HepG2 (cell line): ENCODE measurements around the gene KANSL3. TPM values are rescaled to one million over a fixed set of nuclear protein-coding genes. Genes with fewer than 3 reads are reported as not detected.

Experiments used
- AFF4 ChIP-seq: sonication (generic); formaldehyde crosslinking; IDR thresholded peaks from 2 replicates; pipeline ENCODE4 v1.4.0; 2020; ENCODE audit warnings: missing genetic modification reagents
- ARNT ChIP-seq: fragments of 450-650 bp; IDR thresholded peaks from 2 replicates; pipeline ENCODE4 v1.6.1; 2017
- CENPX ChIP-seq: sonication (generic); formaldehyde crosslinking; IDR thresholded peaks from 2 replicates; pipeline ENCODE4 v1.9.0; 2021; ENCODE audit warnings: mild to moderate bottlenecking, missing genetic modification reagents, moderate library complexity
- E2F2 ChIP-seq: sonication (generic); formaldehyde crosslinking; IDR thresholded peaks from 2 replicates; pipeline ENCODE4 v1.4.0; 2020; ENCODE audit warnings: missing genetic modification reagents, borderline replicate concordance
- MYC ChIP-seq: sonication (generic); formaldehyde crosslinking; IDR thresholded peaks from 2 replicates; pipeline ENCODE4 v1.9.0; 2021; ENCODE audit warnings: missing genetic modification reagents, borderline replicate concordance
- NFIC ChIP-seq: IDR thresholded peaks from 2 replicates; pipeline ENCODE4 v1.6.1; 2012; ENCODE audit warnings: mild to moderate bottlenecking, low read length, inconsistent platforms
- NFRKB ChIP-seq: fragments of 450-650 bp; IDR thresholded peaks from 2 replicates; pipeline ENCODE4 v1.6.1; 2017
- PAXIP1 ChIP-seq: sonication (generic); formaldehyde crosslinking; conservative IDR thresholded peaks from 2 replicates; pipeline ENCODE4 v1.4.0; 2020; ENCODE audit warnings: mild to moderate bottlenecking, missing genetic modification reagents, moderate library complexity
- PBX2 ChIP-seq: IDR thresholded peaks from 2 replicates; pipeline ENCODE4 v1.6.1; 2016; ENCODE audit warnings: control low read depth
- PHF8 ChIP-seq: sonication (generic); formaldehyde crosslinking; IDR thresholded peaks from 2 replicates; pipeline ENCODE4 v1.5.0; 2020; ENCODE audit warnings: missing genetic modification reagents
- SETDB1 ChIP-seq: sonication (generic); formaldehyde crosslinking; IDR thresholded peaks from 2 replicates; pipeline ENCODE4 v1.5.1; 2020; ENCODE audit warnings: missing genetic modification reagents, mild to moderate bottlenecking, borderline replicate concordance
- SIX4 ChIP-seq: sonication (generic); formaldehyde crosslinking; IDR thresholded peaks from 2 replicates; pipeline ENCODE4 v1.4.0; 2020; ENCODE audit warnings: missing genetic modification reagents
- STAG1 ChIP-seq: sonication (generic); formaldehyde crosslinking; IDR thresholded peaks from 2 replicates; pipeline ENCODE4 v1.4.0; 2020; ENCODE audit warnings: missing genetic modification reagents
- TFE3 ChIP-seq: IDR thresholded peaks from 2 replicates; pipeline ENCODE4 v1.6.1; 2016
- ZBTB21 ChIP-seq: sonication (generic); formaldehyde crosslinking; IDR thresholded peaks from 2 replicates; pipeline ENCODE4 v1.4.0; 2020; ENCODE audit warnings: missing genetic modification reagents
- ZBTB42 ChIP-seq: sonication (generic); formaldehyde crosslinking; IDR thresholded peaks from 2 replicates; pipeline ENCODE4 v1.5.0; 2020; ENCODE audit warnings: mild to moderate bottlenecking, missing genetic modification reagents
- ZMAT5 ChIP-seq: sonication (generic); formaldehyde crosslinking; IDR thresholded peaks from 2 replicates; pipeline ENCODE4 v1.5.0; 2020; ENCODE audit warnings: mild to moderate bottlenecking, low read depth, missing genetic modification reagents, borderline replicate concordance
- ZNF552 ChIP-seq: sonication (generic); formaldehyde crosslinking; IDR thresholded peaks from 2 replicates; pipeline ENCODE4 v1.9.0; 2022; ENCODE audit warnings: missing genetic modification reagents, mild to moderate bottlenecking, borderline replicate concordance
- polyA plus RNA-seq, 8 experiments: library from polyadenylated mRNA; depleted of rRNA in 3 of 8; stranded (reverse) in 7 of 8; unstranded in 1 of 8; fragments of >200 nt; fragmentation: Illumina TruSeq in 4 of 8; extraction: Trizol in 4 of 8; gene quantifications; 2 replicates each; pipeline versions ENCODE4 v1.2.1 to v1.2.3, GENCODE V29; 2011 to 2016; ENCODE audit warnings: low read depth in 4 of 8, missing spikeins in 1 of 8, mixed read lengths in 1 of 8; ENCODE audit not compliant: insufficient read depth in 1 of 8
- total RNA-seq, 5 experiments: library from RNA; depleted of rRNA; stranded (reverse); fragments of >200 nt; fragmentation: Illumina TruSeq; extraction: Trizol; gene quantifications; 2 replicates each; pipeline ENCODE4 v1.2.3, GENCODE V29; 2016; ENCODE audit warnings: low read depth in 1 of 5

The KANSL3 gene
- total and polyA plus RNA-seq, 2 of the 13 experiments (the other 11 are each of a cell fraction or from before 2014, with no cell fraction given): 20.8 to 37.3 TPM

- peak; percentile 90 for TF ChIP-seq TFE3 (CRISPR knock-in tag)
- no peak for TF ChIP-seq CENPX
- no peak for TF ChIP-seq PBX2
- peak; percentile 96 for TF ChIP-seq STAG1
- peak; percentile 80 for TF ChIP-seq PHF8 (CRISPR knock-in tag)
- TF ChIP-seq SIX4 (CRISPR knock-in tag): peak; percentile 22; the same call in 1 of the 2 replicates
- no peak for TF ChIP-seq ZBTB21 (CRISPR knock-in tag)
- peak; percentile 91 for TF ChIP-seq ZNF552 (CRISPR knock-in tag)
- TF ChIP-seq SETDB1 (CRISPR knock-in tag): no peak
- TF ChIP-seq ZBTB42 (CRISPR knock-in tag): no peak; the same call in 1 of the 2 replicates
- TF ChIP-seq NFIC: no peak
- TF ChIP-seq ZMAT5 (CRISPR knock-in tag): no peak
- TF ChIP-seq AFF4 (CRISPR knock-in tag): 0 out of 2 replicates have a peak, but pooled peaks have one; percentile 47
- TF ChIP-seq PAXIP1 (CRISPR knock-in tag): peak; percentile 75
- TF ChIP-seq MYC (CRISPR knock-in tag): peak; percentile 100
- TF ChIP-seq ARNT: no peak
- TF ChIP-seq NFRKB: no peak
- TF ChIP-seq E2F2 (CRISPR knock-in tag): peak; percentile 77; the same call in 1 of the 2 replicates
These were observed 87.9 kb downstream of the KANSL3 start (continued) for GRCh38 chr2:96549967-96550786.
